Thoracic aorta (tissue), 2 donors: ENCODE measurements around the gene PXDN. TPM values are rescaled to one million over a fixed set of nuclear protein-coding genes. Genes with fewer than 3 reads are reported as not detected.

Source experiments
- ATAC-seq: fragments of 150-250 bp; one replicate; pipeline ENCODE4 v1.8.0; 2017; ENCODE audit warnings: low read depth; ENCODE audit not compliant: insufficient number of reproducible peaks, low FRiP score
- DNase-seq: peaks from one replicate; pipeline ENCODE4 v3.0.0-alpha.2; 2020; ENCODE audit warnings: low spot score
- H3K27ac ChIP-seq, 2 donors: fragments of 200-600 bp; sonication (generic); 1 replicate in 1 of 2; 2 replicates in 1 of 2; pipeline ENCODE4 v1.5.1; 2016; ENCODE audit warnings: mild to moderate bottlenecking in 2 of 2, moderate library complexity in 2 of 2
- H3K27me3 ChIP-seq: fragments of 200-600 bp; sonication (generic); replicated peaks from 2 replicates; pipeline ENCODE4 v1.6.0; 2016; ENCODE audit warnings: mild to moderate bottlenecking; ENCODE audit not compliant: insufficient read depth
- H3K36me3 ChIP-seq: fragments of 200-600 bp; sonication (generic); one replicate; pipeline ENCODE4 v1.5.1; 2016
- H3K4me1 ChIP-seq, 2 donors: fragments of 200-600 bp; sonication (generic); 1 replicate in 1 of 2; 2 replicates in 1 of 2; pipeline versions ENCODE4 v1.5.1 to v1.6.0; 2016; ENCODE audit warnings: low read depth in 2 of 2, mild to moderate bottlenecking in 1 of 2; ENCODE audit not compliant: control insufficient read depth in 1 of 2
- H3K4me3 ChIP-seq: fragments of 200-600 bp; sonication (generic); 2 replicates; pipeline ENCODE4 v1.5.1; 2016; ENCODE audit warnings: mild to moderate bottlenecking
- H3K9me3 ChIP-seq: fragments of 200-600 bp; sonication (generic); 2 replicates; pipeline ENCODE4 v1.5.1; 2016
- total RNA-seq, 2 donors: library from RNA; depleted of rRNA; stranded (reverse); fragments of >200 nt; gene quantifications; one replicate each; pipeline versions ENCODE4 v1.1.0 to v1.2.3, GENCODE V29; 2016
- TF ChIP-seq, protein P1 (sequence below): fragments of 200-600 bp; sonication (generic); IDR thresholded peaks from one replicate; pipeline ENCODE4 v1.5.1; 2019; ENCODE audit warnings: antibody characterized with exemption

The PXDN gene
- total RNA-seq, 2 donors from 2014 or later: 97.5 to 114 TPM

GRCh38 chr2:1607236-1607920 lies 136.9 kb downstream of the PXDN start:
- H3K27ac ChIP-seq: no peak overlapping the region
- ATAC-seq: no peak
- no peaks in the 10 kb centered on the region for H3K9me3 ChIP-seq
- no peak overlapping the region for H3K4me3 ChIP-seq
- H3K27me3 ChIP-seq: no peaks in the 10 kb centered on the region
- no peaks in the 10 kb centered on the region for H3K36me3 ChIP-seq
- no peak for DNase-seq
- TF ChIP-seq, protein P1, sequence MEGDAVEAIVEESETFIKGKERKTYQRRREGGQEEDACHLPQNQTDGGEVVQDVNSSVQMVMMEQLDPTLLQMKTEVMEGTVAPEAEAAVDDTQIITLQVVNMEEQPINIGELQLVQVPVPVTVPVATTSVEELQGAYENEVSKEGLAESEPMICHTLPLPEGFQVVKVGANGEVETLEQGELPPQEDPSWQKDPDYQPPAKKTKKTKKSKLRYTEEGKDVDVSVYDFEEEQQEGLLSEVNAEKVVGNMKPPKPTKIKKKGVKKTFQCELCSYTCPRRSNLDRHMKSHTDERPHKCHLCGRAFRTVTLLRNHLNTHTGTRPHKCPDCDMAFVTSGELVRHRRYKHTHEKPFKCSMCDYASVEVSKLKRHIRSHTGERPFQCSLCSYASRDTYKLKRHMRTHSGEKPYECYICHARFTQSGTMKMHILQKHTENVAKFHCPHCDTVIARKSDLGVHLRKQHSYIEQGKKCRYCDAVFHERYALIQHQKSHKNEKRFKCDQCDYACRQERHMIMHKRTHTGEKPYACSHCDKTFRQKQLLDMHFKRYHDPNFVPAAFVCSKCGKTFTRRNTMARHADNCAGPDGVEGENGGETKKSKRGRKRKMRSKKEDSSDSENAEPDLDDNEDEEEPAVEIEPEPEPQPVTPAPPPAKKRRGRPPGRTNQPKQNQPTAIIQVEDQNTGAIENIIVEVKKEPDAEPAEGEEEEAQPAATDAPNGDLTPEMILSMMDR: no peak
- H3K4me1 ChIP-seq: no peaks in the 10 kb centered on the region

DNA sequence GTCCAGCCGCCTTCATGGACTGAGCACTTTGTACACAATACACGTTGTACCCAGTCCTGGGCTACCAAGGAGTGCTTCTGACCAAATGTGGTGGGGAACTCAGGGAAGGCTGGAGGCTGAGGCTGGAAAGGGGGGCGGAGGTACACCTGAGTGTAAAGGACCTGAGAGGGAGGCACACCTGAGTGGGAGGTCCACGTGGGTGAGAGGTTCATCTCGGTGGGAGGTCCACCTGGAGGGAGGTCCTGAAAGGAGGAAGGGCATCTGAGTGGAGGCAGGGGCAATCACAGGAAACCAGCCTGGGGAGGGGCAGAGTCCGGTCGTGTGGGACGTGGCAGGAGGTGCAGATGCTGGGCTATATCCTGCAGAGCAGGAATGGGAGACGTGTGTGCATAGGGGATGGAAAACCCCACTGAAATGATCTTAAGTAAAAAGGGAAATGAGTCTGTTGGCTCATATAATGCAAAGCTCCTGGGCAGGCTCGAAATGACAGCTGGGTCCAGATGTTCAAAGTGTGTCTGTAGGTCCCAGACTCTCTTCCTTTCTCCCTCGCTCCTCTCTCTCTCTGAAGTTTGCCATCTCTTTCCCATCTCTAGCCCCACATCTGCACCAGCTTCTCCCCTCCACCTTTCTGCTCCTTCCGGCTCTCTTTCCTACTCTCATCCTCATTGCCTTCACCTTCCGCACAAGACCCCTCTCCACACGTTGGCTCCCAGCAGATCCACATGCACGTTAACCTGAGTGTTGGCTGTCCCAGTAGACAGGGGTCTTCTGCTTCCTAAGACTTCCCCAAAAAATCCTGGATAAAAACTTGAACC lies 137.7 kb downstream of the PXDN start:
- Histone ChIP-seq H3K9me3 (no peaks in the 10 kb centered on the region), H3K4me3 (no peak overlapping the region)

DNA sequence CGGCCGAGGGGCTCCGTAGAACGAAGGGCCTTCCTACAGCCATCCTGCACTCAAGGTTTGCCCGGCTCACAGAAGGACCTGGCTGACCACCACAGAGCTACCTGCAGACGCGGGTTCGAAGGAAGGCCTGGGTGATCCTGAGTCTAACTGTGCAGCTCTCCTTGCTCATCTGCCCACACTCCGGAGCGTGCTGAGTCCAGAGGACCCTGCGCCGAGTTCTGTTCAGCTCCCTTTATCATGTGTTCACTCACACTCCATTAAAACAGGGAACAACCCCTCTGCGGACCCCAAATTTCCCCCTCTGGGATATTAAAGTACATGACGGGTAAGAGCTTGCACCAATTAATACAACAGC lies 138.3 kb downstream of the PXDN start:
- no peak for DNase-seq
- TF ChIP-seq, protein P1: no peak

More for the DNA sequence above, 137.7 kb downstream of the PXDN start:
- TF ChIP-seq, protein P1: no peak
- no peaks in the 10 kb centered on the region for H3K27me3 ChIP-seq
- no peak overlapping the region for H3K27ac ChIP-seq
- H3K4me1 ChIP-seq: no peaks in the 10 kb centered on the region
- no peak for ATAC-seq
- DNase-seq: no peak
- H3K36me3 ChIP-seq: no peaks in the 10 kb centered on the region

DNA sequence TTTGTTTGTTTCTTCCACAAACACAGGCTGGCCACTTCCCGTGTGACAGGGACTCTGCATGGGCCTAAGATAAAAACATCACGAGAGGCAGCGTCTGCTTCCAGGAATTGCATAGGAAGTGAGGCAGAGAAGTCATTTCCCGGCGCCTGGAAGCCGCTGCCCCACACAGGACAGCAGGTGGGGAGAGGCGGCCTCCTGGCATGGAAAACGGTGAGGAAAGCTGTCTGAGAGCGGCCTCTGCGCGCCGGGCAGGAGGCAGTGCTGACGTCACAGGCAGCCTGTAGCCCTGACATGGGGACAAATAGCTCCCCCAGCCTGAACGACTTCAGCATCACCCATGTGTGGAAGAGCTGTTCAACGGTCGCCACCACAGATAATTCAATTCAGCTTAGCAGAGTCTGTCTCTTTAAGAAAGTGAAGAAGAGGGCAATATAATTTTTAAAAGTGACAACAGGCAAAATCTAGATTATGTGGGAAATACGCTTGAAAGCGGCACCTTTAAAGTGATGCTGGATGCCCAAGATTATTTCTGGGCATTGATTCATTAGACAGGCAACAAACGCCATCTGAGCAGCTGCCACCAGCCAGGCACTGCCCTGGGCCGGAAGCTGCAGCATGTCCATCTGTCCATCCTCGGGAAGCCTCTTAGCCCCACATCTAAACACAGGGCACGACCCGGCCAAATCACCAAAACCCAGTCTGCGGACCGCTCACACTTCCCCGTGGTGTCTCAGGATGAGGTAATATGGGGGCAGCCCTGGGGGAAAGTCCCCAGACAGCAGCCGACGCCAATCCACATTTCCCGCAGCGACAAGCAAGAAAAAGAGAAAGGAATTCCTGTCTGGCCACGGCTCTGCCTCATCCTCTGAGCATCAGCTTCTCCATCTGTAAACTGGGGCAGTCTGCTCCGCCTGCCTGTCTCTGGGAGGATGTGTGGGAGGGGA lies 138.9 kb downstream of the PXDN start:
- no peak for DNase-seq
- ATAC-seq: no peak
- Histone ChIP-seq H3K4me1 (no peaks in the 10 kb centered on the region), H3K27me3 (no peaks in the 10 kb centered on the region), H3K36me3 (no peaks in the 10 kb centered on the region), H3K4me3 (no peak overlapping the region), H3K27ac (no peak overlapping the region), H3K9me3 (no peaks in the 10 kb centered on the region)
- TF ChIP-seq, protein P1: no peak

More for the DNA sequence above, 138.3 kb downstream of the PXDN start:
- no peaks in the 10 kb centered on the region for H3K4me1 ChIP-seq
- ATAC-seq: no peak
- no peak overlapping the region for H3K27ac ChIP-seq
- no peak overlapping the region for H3K4me3 ChIP-seq
- H3K9me3 ChIP-seq: no peaks in the 10 kb centered on the region
- no peaks in the 10 kb centered on the region for H3K36me3 ChIP-seq
- H3K27me3 ChIP-seq: no peaks in the 10 kb centered on the region

GRCh38 chr2:1603521-1603920 lies 140.8 kb downstream of the PXDN start:
- Histone ChIP-seq H3K4me1 (no peaks in the 10 kb centered on the region), H3K27ac (no peak overlapping the region), H3K9me3 (no peaks in the 10 kb centered on the region), H3K36me3 (no peaks in the 10 kb centered on the region), H3K27me3 (no peaks in the 10 kb centered on the region), H3K4me3 (no peak overlapping the region)
- DNase-seq (no peak), ATAC-seq (no peak)
- TF ChIP-seq, protein P1: no peak
